Measurements from ENCODE around the gene PYGL. TPM values are rescaled to one million over a fixed set of nuclear protein-coding genes. Genes with fewer than 3 reads are reported as not detected.

PYGL gene
- total and polyA plus RNA-seq, 2 experiments from 2014 or later: 57.6 to 93.8 TPM

- TF ChIP-seq REST (IDR thresholded peaks at IDR 0.05; ENCODE audit: unreplicated experiment) (no peak), ETS1 (IDR thresholded peaks at IDR 0.05) (no peak), JUNB (IDR thresholded peaks at IDR 0.05; ENCODE audit: unreplicated experiment) (no peak), EZH2phosphoT487 (IDR thresholded peaks at IDR 0.05; ENCODE audit: unreplicated experiment) (no peak), STAT1 (IDR thresholded peaks at IDR 0.05; ENCODE audit: unreplicated experiment) (no peak)
These were observed 12.1 kb downstream of the PYGL start (continued) for GRCh38 chr14:50932156-50932555.

DNA sequence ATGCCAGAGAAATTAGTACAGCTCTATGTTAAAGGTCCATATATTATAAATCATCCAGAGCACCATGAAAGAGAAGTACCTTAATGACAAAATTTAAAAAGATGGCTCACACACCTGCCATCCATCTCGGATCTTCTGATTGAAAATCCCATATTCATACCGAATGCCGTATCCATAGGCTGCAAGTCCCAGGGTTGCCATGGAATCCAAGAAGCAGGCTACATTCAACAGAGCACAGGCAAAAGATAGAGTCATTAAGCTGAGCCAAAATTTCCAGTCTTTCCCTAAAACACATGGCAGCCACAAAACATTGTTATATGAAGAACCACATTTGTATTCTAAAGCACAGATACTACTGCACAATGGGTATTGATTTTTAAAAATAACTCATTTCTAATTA is 12.7 kb downstream of the PYGL start:
- Mint-ChIP-seq H3K4me3 (no peak overlapping the region), H3K4me1 (no peaks in the 10 kb centered on the region), H3K9me3 (no peaks in the 10 kb centered on the region), H3K36me3 (ENCODE audit: low read depth) (peaks cover 11% of the 10 kb centered on the region), H3K27me3 (ENCODE audit: insufficient read depth, low read depth, poor library complexity) (no peaks in the 10 kb centered on the region), H3K27ac (no peak overlapping the region)
- no peaks in the 10 kb centered on the region for H3K9me2 ChIP-seq (ENCODE audit: insufficient read depth)
- H3K4me2 ChIP-seq: no peak overlapping the region
- H3K4me3 ChIP-seq: no peak overlapping the region
- peaks cover 41% of the 10 kb centered on the region for H3K36me3 ChIP-seq (ENCODE audit: insufficient read depth)
- no peak overlapping the region for H2AFZ ChIP-seq
- no peaks in the 10 kb centered on the region for H3F3A ChIP-seq (replicated peaks; ENCODE audit: low read depth)
- H3K79me2 ChIP-seq (replicated peaks; ENCODE audit: insufficient read depth): no peaks in the 10 kb centered on the region
- ATAC-seq: no peak
- H4K20me1 ChIP-seq (replicated peaks; ENCODE audit: insufficient read depth): peaks cover 5% of the 10 kb centered on the region
- H3K27me3 ChIP-seq (ENCODE audit: insufficient read depth): no peaks in the 10 kb centered on the region
- no peaks in the 10 kb centered on the region for H3K4me1 ChIP-seq (ENCODE audit: insufficient read depth)
- no peak overlapping the region for H3K27ac ChIP-seq (ENCODE audit: low read depth)
- DNase-seq (ENCODE audit: low spot score): no peak
- TF ChIP-seq POLR2AphosphoS5 (IDR thresholded peaks at IDR 0.05; ENCODE audit: low read depth) (no peak), ETS1 (IDR thresholded peaks at IDR 0.05) (no peak), EZH2phosphoT487 (IDR thresholded peaks at IDR 0.05; ENCODE audit: unreplicated experiment) (no peak), REST (IDR thresholded peaks at IDR 0.05; ENCODE audit: unreplicated experiment) (no peak), STAT1 (IDR thresholded peaks at IDR 0.05; ENCODE audit: unreplicated experiment) (no peak), ZNF114 (CRISPR knock-in tag; IDR thresholded peaks at IDR 0.05) (no peak), ZNF331 (CRISPR knock-in tag; IDR thresholded peaks at IDR 0.05; ENCODE audit: low read depth) (no peak), EZH2 (IDR thresholded peaks at IDR 0.05; ENCODE audit: low read depth, unreplicated experiment) (no peak), CTCF (conservative IDR thresholded peaks at IDR 0.05; ENCODE audit: low read depth in 2 of 2) (no peak), NANOG (IDR thresholded peaks at IDR 0.05; ENCODE audit: borderline replicate concordance) (no peak)

All from GM23338 (cell line).